ENCODE measurements around the gene RAB41. TPM values are rescaled to one million over a fixed set of nuclear protein-coding genes. Genes with fewer than 3 reads are reported as not detected.
A peak's percentile ranks its signal among the peaks of the same experiment; 100 is the strongest.

RAB41 gene
- total RNA-seq, 1 experiment from 2014 or later, result not detected

GRCh38 chrX:70289168-70289792, 7.3 kb downstream of the RAB41 start:
- Mint-ChIP-seq H3K9me3 (peaks cover 68 to 80% of the 10 kb centered on the region in 2 experiments), H3K4me1 (peaks cover 9 to 14% of the 10 kb centered on the region in 2 experiments), H3K36me3 (ENCODE audit: insufficient read depth in 1 of 3, low read depth in 3 of 3) (peaks cover 8 to 48% (median 37%) of the 10 kb centered on the region in 3 experiments), H3K27me3 (ENCODE audit: low read depth) (no peaks in the 10 kb centered on the region), H3K4me3 (peak overlapping the region; percentile 92 to 97), H3K27ac (peak overlapping the region in 1 of 3 experiments; percentile 82; a peak in 2 of 7 replicates)
- Histone ChIP-seq H2AFZ (ENCODE audit: low read length) (no peak overlapping the region), H3K9ac (ENCODE audit: extremely low read depth, insufficient read length, low read length) (peak overlapping the region; percentile 20), H3K79me1 (ENCODE audit: insufficient read depth, low read depth, low read length, poor library complexity, severe bottlenecking) (no peaks in the 10 kb centered on the region), H3K4ac (ENCODE audit: low read depth, low read length) (no peak overlapping the region), H3K14ac (ENCODE audit: insufficient read depth, low read length) (no peak overlapping the region), H2BK20ac (ENCODE audit: low read depth, low read length, poor library complexity, severe bottlenecking) (no peak overlapping the region), H4K5ac (ENCODE audit: insufficient read length, low read depth, low read length) (no peak overlapping the region), H3K27ac (ENCODE audit: insufficient read length, low read depth, low read length) (no peak overlapping the region), H4K91ac (ENCODE audit: insufficient read length, low read depth, low read length) (no peak overlapping the region), H2BK120ac (ENCODE audit: low read depth, low read length, poor library complexity, severe bottlenecking) (no peak overlapping the region), H3K56ac (ENCODE audit: insufficient read length, low read depth, low read length) (no peak overlapping the region), H3K4me2 (ENCODE audit: insufficient read depth, insufficient read length, low read length) (peak overlapping the region; percentile 59), H3T11ph (ENCODE audit: low read length) (no peak overlapping the region), H3K79me2 (ENCODE audit: insufficient read depth, low read length) (no peaks in the 10 kb centered on the region), H3K23me2 (ENCODE audit: insufficient read length, low read depth, low read length, poor library complexity, severe bottlenecking) (no peaks in the 10 kb centered on the region), H3K9me3 (ENCODE audit: control insufficient read depth, low read depth, low read length) (peaks cover 31% of the 10 kb centered on the region), H2BK12ac (ENCODE audit: insufficient read length, low read depth, low read length) (no peak overlapping the region), H3K23ac (ENCODE audit: insufficient read length, low read depth, low read length) (no peak overlapping the region), H2BK15ac (ENCODE audit: low read depth, low read length) (no peak overlapping the region), H2AK5ac (ENCODE audit: insufficient read length, low read length) (no peak overlapping the region), H4K20me1 (ENCODE audit: control insufficient read depth, insufficient read depth, insufficient read length) (no peaks in the 10 kb centered on the region), H3K27me3 (ENCODE audit: insufficient read depth, low read length) (no peaks in the 10 kb centered on the region), H3K4me1 (ENCODE audit: insufficient read depth, low read length) (no peaks in the 10 kb centered on the region), H3K18ac (ENCODE audit: insufficient read length, low read depth, low read length) (no peak overlapping the region), H2BK5ac (ENCODE audit: insufficient read length, low read length) (no peak overlapping the region), H4K8ac (replicated peaks; ENCODE audit: insufficient read length, low read depth, low read length) (no peak overlapping the region)
- no peak for TF ChIP-seq CTCF (conservative IDR thresholded peaks at IDR 0.05)
- no peak for DNase-seq
- WGBS (ENCODE audit: extremely low coverage, insufficient read length, low lambda C conversion rate), result no CpG with 5 or more reads among the region's 11 CpGs
